Measurements from ENCODE around the gene UBE2Q2.
"Not testable (repeated sequence)": the region's sequence is repeated elsewhere in the genome, so short reads cannot be mapped to it uniquely, and the experiment has no call there.

UBE2Q2 gene

GRCh38 chr15:75840659-75841058 is 2.6 kb upstream of the UBE2Q2 start:
- no peak for TF ChIP-seq CTCF (IDR thresholded peaks at IDR 0.05; ENCODE audit: insufficient read depth, low read depth, low read length, missing control alignments)
- no peak for DNase-seq (ENCODE audit: low read depth)
- H3K4me3 ChIP-seq (ENCODE audit: low read depth, low read length): no peak overlapping the region

- no peak for TF ChIP-seq CTCF (IDR thresholded peaks at IDR 0.05; ENCODE audit: insufficient read depth, low read depth, low read length, missing control alignments)
- no peak for DNase-seq (ENCODE audit: low read depth)
- H3K4me3 ChIP-seq (ENCODE audit: low read depth, low read length): no peak overlapping the region
These were observed 1.6 kb upstream of the UBE2Q2 start for GRCh38 chr15:75841626-75842025.

GRCh38 chr15:75843678-75844581 is 683 bp downstream of the UBE2Q2 start:
- peak overlapping the region; percentile 90 for H3K4me3 ChIP-seq (ENCODE audit: low read depth, low read length)
- DNase-seq (ENCODE audit: low read depth): peak; percentile 66
- TF ChIP-seq CTCF (IDR thresholded peaks at IDR 0.05; ENCODE audit: insufficient read depth, low read depth, low read length, missing control alignments): no peak

GRCh38 chr15:75844629-75845335 is 1.5 kb downstream of the UBE2Q2 start:
- H3K4me3 ChIP-seq (ENCODE audit: low read depth, low read length): peak overlapping the region; percentile 90
- no peak for TF ChIP-seq CTCF (IDR thresholded peaks at IDR 0.05; ENCODE audit: insufficient read depth, low read depth, low read length, missing control alignments)
- no peak for DNase-seq (ENCODE audit: low read depth)

- H3K4me3 ChIP-seq (ENCODE audit: low read depth, low read length): no peak overlapping the region
- TF ChIP-seq CTCF (IDR thresholded peaks at IDR 0.05; ENCODE audit: insufficient read depth, low read depth, low read length, missing control alignments): no peak
- no peak for DNase-seq (ENCODE audit: low read depth)
These were observed 5.9 kb downstream of the UBE2Q2 start for GRCh38 chr15:75849167-75849566.

- no peak for DNase-seq (ENCODE audit: low read depth)
- no peak for TF ChIP-seq CTCF (IDR thresholded peaks at IDR 0.05; ENCODE audit: insufficient read depth, low read depth, low read length, missing control alignments)
- H3K4me3 ChIP-seq (ENCODE audit: low read depth, low read length): no peak overlapping the region
These were observed 7.5 kb downstream of the UBE2Q2 start for GRCh38 chr15:75850708-75851107.

GRCh38 chr15:75851566-75851965 is 8.3 kb downstream of the UBE2Q2 start:
- DNase-seq (ENCODE audit: low read depth); H3K4me3 ChIP-seq (ENCODE audit: low read depth, low read length): not testable (repeated sequence)

Data from GM12865 (cell line).